Activated T-helper 1 cell treated with anti-CD3 and anti-CD28 coated beads, Interleukin-12 subunit alpha, Interleukin-12 subunit beta, Interleukin-2, Interleukin-4 antibody, amounts not matched to agents 30 ng/mL and 10 ng/mL and 1 ng/mL, durations not matched to agents 14 hours and 24 hours and 36 hours (primary cell): ENCODE data around the gene MMP21. TPM values are rescaled to one million over a fixed set of nuclear protein-coding genes. Genes with fewer than 3 reads are reported as not detected.

Experiments used
- DNase-seq: peaks from one replicate; pipeline ENCODE4 v3.0.0; 2021; ENCODE audit warnings: low spot score
- H3K27ac Mint-ChIP-seq: one replicate; pipeline ENCODE4 v1.8.0; 2021; ENCODE audit warnings: mild to moderate bottlenecking, mixed read lengths
- H3K27me3 Mint-ChIP-seq: one replicate; pipeline ENCODE4 v1.8.0; 2022; ENCODE audit warnings: mild to moderate bottlenecking, moderate library complexity, mixed read lengths; ENCODE audit not compliant: insufficient read depth
- H3K36me3 Mint-ChIP-seq: one replicate; pipeline ENCODE4 v1.8.0; 2021; ENCODE audit warnings: low read depth, mixed read lengths
- H3K4me1 Mint-ChIP-seq: one replicate; pipeline ENCODE4 v1.8.0; 2021; ENCODE audit warnings: low read depth, mixed read lengths
- H3K4me3 Mint-ChIP-seq: one replicate; pipeline ENCODE4 v1.8.0; 2021; ENCODE audit warnings: mild to moderate bottlenecking, moderate library complexity, mixed read lengths
- H3K9me3 Mint-ChIP-seq: one replicate; pipeline ENCODE4 v1.8.0; 2021; ENCODE audit warnings: mixed read lengths
- intact Hi-C: fragments of 100-400 bp; cut with micrococcal nuclease; formaldehyde crosslinking; loops from one replicate; pipeline ENCODE4 v1.15.1; 2024
- total RNA-seq: library from RNA; stranded (reverse); gene quantifications from 2 replicates; pipeline ENCODE4 v1.2.3, GENCODE V29; 2022

Gene MMP21
- total RNA-seq, 1 donor from 2014 or later = not detected

- no peak overlapping the region for H3K4me3 Mint-ChIP-seq
- H3K4me1 Mint-ChIP-seq = no peaks in the 10 kb centered on the region
- no peak overlapping the region for H3K27ac Mint-ChIP-seq
- intact Hi-C loops = no loop called here
- H3K27me3 Mint-ChIP-seq = no peaks in the 10 kb centered on the region
- no peaks in the 10 kb centered on the region for H3K9me3 Mint-ChIP-seq
- no peak for DNase-seq
- H3K36me3 Mint-ChIP-seq = peaks cover 33% of the 10 kb centered on the region
Observed at GRCh38 chr10:125768219-125768855, 7.3 kb downstream of the MMP21 start.

- no peak for DNase-seq
- Mint-ChIP-seq H3K27ac (no peak overlapping the region), H3K27me3 (no peaks in the 10 kb centered on the region), H3K36me3 (peaks cover 42% of the 10 kb centered on the region), H3K4me1 (no peaks in the 10 kb centered on the region), H3K4me3 (no peak overlapping the region), H3K9me3 (no peaks in the 10 kb centered on the region)
- intact Hi-C loops = no loop called here
Observed at GRCh38 chr10:125766511-125766910, 9.1 kb downstream of the MMP21 start.

GRCh38 chr10:125765835-125766234 lies 9.8 kb downstream of the MMP21 start:
- Mint-ChIP-seq H3K27me3 (no peaks in the 10 kb centered on the region), H3K36me3 (peaks cover 46% of the 10 kb centered on the region), H3K9me3 (no peaks in the 10 kb centered on the region), H3K27ac (no peak overlapping the region), H3K4me3 (no peak overlapping the region), H3K4me1 (no peaks in the 10 kb centered on the region)
- DNase-seq = no peak
- intact Hi-C loops = no loop called here

GRCh38 chr10:125762692-125763648 lies 12.7 kb downstream of the MMP21 start:
- intact Hi-C loops = no loop called here
- H3K27me3 Mint-ChIP-seq = no peaks in the 10 kb centered on the region
- H3K27ac Mint-ChIP-seq = no peak overlapping the region
- no peak for DNase-seq
- no peaks in the 10 kb centered on the region for H3K4me1 Mint-ChIP-seq
- H3K9me3 Mint-ChIP-seq = no peaks in the 10 kb centered on the region
- peaks cover 60% of the 10 kb centered on the region for H3K36me3 Mint-ChIP-seq
- H3K4me3 Mint-ChIP-seq = no peak overlapping the region

- Mint-ChIP-seq H3K4me1 (no peaks in the 10 kb centered on the region), H3K27ac (no peak overlapping the region), H3K4me3 (no peak overlapping the region), H3K9me3 (no peaks in the 10 kb centered on the region), H3K27me3 (no peaks in the 10 kb centered on the region), H3K36me3 (peaks cover 60% of the 10 kb centered on the region)
- DNase-seq = no peak
- intact Hi-C loops = no loop called here
Observed at GRCh38 chr10:125761961-125762360, 13.7 kb downstream of the MMP21 start.

- H3K36me3 Mint-ChIP-seq = peaks cover 57% of the 10 kb centered on the region
- no peak overlapping the region for H3K27ac Mint-ChIP-seq
Observed at GRCh38 chr10:125757742-125758141, 17.9 kb downstream of the MMP21 start.

GRCh38 chr10:125756853-125757487 lies 18.7 kb downstream of the MMP21 start:
- no peak for DNase-seq
- no peaks in the 10 kb centered on the region for H3K27me3 Mint-ChIP-seq
- intact Hi-C loops = loop anchor here (5.0 kb wide), 1 partner anchor 35 kb away; no protein-coding TSS in a partner anchor

More at GRCh38 chr10:125757742-125758141, 17.9 kb downstream of the MMP21 start:
- no peak for DNase-seq
- no peaks in the 10 kb centered on the region for H3K27me3 Mint-ChIP-seq
- H3K4me1 Mint-ChIP-seq = no peaks in the 10 kb centered on the region
- no peaks in the 10 kb centered on the region for H3K9me3 Mint-ChIP-seq
- no peak overlapping the region for H3K4me3 Mint-ChIP-seq
- intact Hi-C loops = loop anchor here (5.0 kb wide), 1 partner anchor 35 kb away; no protein-coding TSS in a partner anchor

GRCh38 chr10:125756196-125756595 lies 19.4 kb downstream of the MMP21 start:
- Mint-ChIP-seq H3K9me3 (no peaks in the 10 kb centered on the region), H3K27ac (no peak overlapping the region), H3K4me1 (no peaks in the 10 kb centered on the region), H3K27me3 (no peaks in the 10 kb centered on the region), H3K4me3 (no peak overlapping the region), H3K36me3 (peaks cover 47% of the 10 kb centered on the region)
- DNase-seq = no peak
- intact Hi-C loops = loop anchor here (5.0 kb wide), 1 partner anchor 34 kb away; no protein-coding TSS in a partner anchor

More at GRCh38 chr10:125756853-125757487, 18.7 kb downstream of the MMP21 start:
- peaks cover 53% of the 10 kb centered on the region for H3K36me3 Mint-ChIP-seq
- H3K4me3 Mint-ChIP-seq = no peak overlapping the region
- no peaks in the 10 kb centered on the region for H3K4me1 Mint-ChIP-seq
- H3K9me3 Mint-ChIP-seq = no peaks in the 10 kb centered on the region
- H3K27ac Mint-ChIP-seq = no peak overlapping the region

- H3K36me3 Mint-ChIP-seq = peaks cover 47% of the 10 kb centered on the region
- intact Hi-C loops = no loop called here
- no peak overlapping the region for H3K27ac Mint-ChIP-seq
- no peak overlapping the region for H3K4me3 Mint-ChIP-seq
- no peak for DNase-seq
- no peaks in the 10 kb centered on the region for H3K9me3 Mint-ChIP-seq
- H3K27me3 Mint-ChIP-seq = no peaks in the 10 kb centered on the region
- peaks cover 11% of the 10 kb centered on the region for H3K4me1 Mint-ChIP-seq
Observed at GRCh38 chr10:125747417-125747816, 28.2 kb downstream of the MMP21 start.

- intact Hi-C loops = no loop called here
- no peaks in the 10 kb centered on the region for H3K9me3 Mint-ChIP-seq
- H3K36me3 Mint-ChIP-seq = peaks cover 60% of the 10 kb centered on the region
- H3K27me3 Mint-ChIP-seq = no peaks in the 10 kb centered on the region
- H3K27ac Mint-ChIP-seq = no peak overlapping the region
- peaks cover 11% of the 10 kb centered on the region for H3K4me1 Mint-ChIP-seq
- DNase-seq = no peak
- no peak overlapping the region for H3K4me3 Mint-ChIP-seq
Observed at GRCh38 chr10:125744909-125745308, 30.7 kb downstream of the MMP21 start.

GRCh38 chr10:125742465-125742864 lies 33.2 kb downstream of the MMP21 start:
- intact Hi-C loops = no loop called here
- H3K9me3 Mint-ChIP-seq = no peaks in the 10 kb centered on the region
- H3K27me3 Mint-ChIP-seq = no peaks in the 10 kb centered on the region
- no peak overlapping the region for H3K27ac Mint-ChIP-seq
- H3K4me1 Mint-ChIP-seq = peaks cover 11% of the 10 kb centered on the region
- DNase-seq = no peak
- H3K4me3 Mint-ChIP-seq = no peak overlapping the region
- H3K36me3 Mint-ChIP-seq = peaks cover 65% of the 10 kb centered on the region

GRCh38 chr10:125739994-125740679 lies 35.5 kb downstream of the MMP21 start:
- DNase-seq = no peak
- intact Hi-C loops = no loop called here
- no peak overlapping the region for H3K27ac Mint-ChIP-seq
- no peaks in the 10 kb centered on the region for H3K27me3 Mint-ChIP-seq
- no peaks in the 10 kb centered on the region for H3K4me1 Mint-ChIP-seq
- H3K4me3 Mint-ChIP-seq = no peak overlapping the region
- H3K9me3 Mint-ChIP-seq = no peaks in the 10 kb centered on the region
- peaks cover 67% of the 10 kb centered on the region for H3K36me3 Mint-ChIP-seq
